Large intestine (tissue), 12 donors: ENCODE measurements around the gene PGRMC2. TPM values are rescaled to one million over a fixed set of nuclear protein-coding genes. Genes with fewer than 3 reads are reported as not detected.

Experiments
- DNase-seq, 2 donors: peaks; one replicate each; pipeline versions ENCODE4 v3.0.0 to v3.0.0-alpha.2; 2013
- H3K27ac ChIP-seq: one replicate; pipeline ENCODE4 v1.5.1; 2013; ENCODE audit warnings: low read length
- H3K27me3 ChIP-seq: 2 replicates; pipeline ENCODE4 v1.6.1; 2013; ENCODE audit warnings: low read length; ENCODE audit not compliant: control insufficient read depth, insufficient read depth
- H3K36me3 ChIP-seq: 2 replicates; pipeline ENCODE4 v1.6.1; 2013; ENCODE audit warnings: low read length; ENCODE audit not compliant: control insufficient read depth, insufficient read depth
- H3K4me1 ChIP-seq: one replicate; pipeline ENCODE4 v1.6.1; 2013; ENCODE audit warnings: low read length; ENCODE audit not compliant: control insufficient read depth, insufficient read depth
- H3K4me3 ChIP-seq: one replicate; pipeline ENCODE4 v1.5.1; 2013; ENCODE audit warnings: low read length
- H3K9me3 ChIP-seq: one replicate; pipeline ENCODE4 v1.6.1; 2013; ENCODE audit warnings: mild to moderate bottlenecking, low read depth, low read length, moderate library complexity; ENCODE audit not compliant: control insufficient read depth
- WGBS: methylation state at CpG from one replicate; pipeline ENCODE4 v1.1.5; 2013; ENCODE audit warnings: low lambda C conversion rate; ENCODE audit not compliant: insufficient coverage; 5-methylcytosine and 5-hydroxymethylcytosine counted together
- long read RNA-seq, 11 donors: transcript quantifications; one replicate each; lab custom pipeline, GENCODE V29; 2026
- polyA plus RNA-seq: library from polyadenylated mRNA; unstranded; fragments of 120-200 nt; gene quantifications from one replicate; pipeline ENCODE4 v1.2.1, GENCODE V29; 2013

PGRMC2 gene
- 126 TPM for polyA plus RNA-seq
- long read RNA-seq, donor 1, transcript PGRMC2-208 (3 exons, 3,783 nt) = major isoform, 45 of 48 reads
- long read RNA-seq, donor 1, partial matches to known transcripts = 0 of 48 reads
- long read RNA-seq, donor 1, other reads (novel, unspliced or antisense) = 0 of 48 reads
- long read RNA-seq, donor 2, transcript PGRMC2-202 (2 exons, 2,858 nt) = minor isoform, 7 of 120 reads
- long read RNA-seq, donor 2, transcript PGRMC2-208 (3 exons, 3,783 nt) = major isoform, 107 of 120 reads
- long read RNA-seq, donor 2, partial matches to known transcripts = 6 of 120 reads
- long read RNA-seq, donor 2, other reads (novel, unspliced or antisense) = 0 of 120 reads
- long read RNA-seq, donor 3, transcript PGRMC2-202 (2 exons, 2,858 nt) = minor isoform, 8 of 95 reads
- long read RNA-seq, donor 3, transcript PGRMC2-208 (3 exons, 3,783 nt) = major isoform, 79 of 95 reads
- long read RNA-seq, donor 3, partial matches to known transcripts = 7 of 95 reads
- long read RNA-seq, donor 3, other reads (novel, unspliced or antisense) = 0 of 95 reads
- long read RNA-seq, donor 4, transcript PGRMC2-208 (3 exons, 3,783 nt) = major isoform, 6 of 7 reads
- long read RNA-seq, donor 4, partial matches to known transcripts = 0 of 7 reads
- long read RNA-seq, donor 4, other reads (novel, unspliced or antisense) = 0 of 7 reads
- long read RNA-seq, donor 5, transcript PGRMC2-208 (3 exons, 3,783 nt) = major isoform, 37 of 40 reads
- long read RNA-seq, donor 5, partial matches to known transcripts = 0 of 40 reads
- long read RNA-seq, donor 5, other reads (novel, unspliced or antisense) = 0 of 40 reads
- long read RNA-seq, donor 6, transcript PGRMC2-202 (2 exons, 2,858 nt) = minor isoform, 9 of 92 reads
- long read RNA-seq, donor 6, transcript PGRMC2-208 (3 exons, 3,783 nt) = major isoform, 83 of 92 reads
- long read RNA-seq, donor 6, partial matches to known transcripts = 0 of 92 reads
- long read RNA-seq, donor 6, other reads (novel, unspliced or antisense) = 0 of 92 reads
- long read RNA-seq, donor 7, transcript PGRMC2-208 (3 exons, 3,783 nt) = major isoform, 22 of 39 reads
- long read RNA-seq, donor 7, partial matches to known transcripts = 14 of 39 reads
- long read RNA-seq, donor 7, other reads (novel, unspliced or antisense) = 0 of 39 reads
- long read RNA-seq, donor 8, transcript PGRMC2-208 (3 exons, 3,783 nt) = major isoform, 98 of 112 reads
- long read RNA-seq, donor 8, transcript PGRMC2-202 (2 exons, 2,858 nt) = minor isoform, 6 of 112 reads
- long read RNA-seq, donor 8, partial matches to known transcripts = 8 of 112 reads
- long read RNA-seq, donor 8, other reads (novel, unspliced or antisense) = 0 of 112 reads
- long read RNA-seq, donor 9, transcript PGRMC2-208 (3 exons, 3,783 nt) = major isoform, 41 of 43 reads
- long read RNA-seq, donor 9, partial matches to known transcripts = 0 of 43 reads
- long read RNA-seq, donor 9, other reads (novel, unspliced or antisense) = 0 of 43 reads
- long read RNA-seq, donor 10, transcript PGRMC2-202 (2 exons, 2,858 nt) = minor isoform, 8 of 99 reads
- long read RNA-seq, donor 10, transcript PGRMC2-208 (3 exons, 3,783 nt) = major isoform, 91 of 99 reads
- long read RNA-seq, donor 10, partial matches to known transcripts = 0 of 99 reads
- long read RNA-seq, donor 10, other reads (novel, unspliced or antisense) = 0 of 99 reads
- long read RNA-seq, donor 11, transcript PGRMC2-208 (3 exons, 3,783 nt) = major isoform, 34 of 35 reads
- long read RNA-seq, donor 11, partial matches to known transcripts = 0 of 35 reads
- long read RNA-seq, donor 11, other reads (novel, unspliced or antisense) = 0 of 35 reads

- no CpG with 5 or more reads among the region's 67 CpGs for WGBS
- Histone ChIP-seq H3K4me1 (peaks cover 4% of the 10 kb centered on the region), H3K36me3 (no peaks in the 10 kb centered on the region), H3K27ac (peak within 1 kb of the TSS; percentile 90), H3K4me3 (peak within 1 kb of the TSS; percentile 75), H3K9me3 (no peaks in the 10 kb centered on the region), H3K27me3 (no peaks in the 10 kb centered on the region)
- peak in 1 of 2 donors; percentile 66 for DNase-seq
Measured at GRCh38 chr4:128287141-128287870, at the start of gene PGRMC2. Gene PGRMC2 (minus strand): TSS chr4:128287813. CDS start chr4:128287790, 23 bp downstream.

DNA sequence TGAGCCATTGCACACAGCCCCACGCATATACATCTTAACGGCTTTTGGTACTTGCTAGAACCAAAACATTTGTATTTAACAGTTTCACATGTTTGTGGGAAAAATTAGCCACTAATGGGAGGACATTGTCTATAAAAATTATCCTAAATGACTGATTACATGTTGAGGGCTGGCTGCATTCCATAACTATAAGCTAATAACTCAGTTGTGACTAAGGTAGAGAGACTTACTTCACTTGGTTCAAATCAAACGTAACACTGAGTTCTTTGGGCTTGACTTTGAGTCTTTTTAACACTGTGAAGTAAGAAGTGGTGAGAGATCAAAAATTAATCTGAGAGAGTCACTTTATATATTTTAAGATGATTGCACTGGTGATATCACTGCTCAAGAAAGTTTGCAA is 47.9 kb upstream of the PGRMC2 start:
- no peak for DNase-seq
- no peaks in the 10 kb centered on the region for H3K4me1 ChIP-seq
- no peak overlapping the region for H3K27ac ChIP-seq
- no peaks in the 10 kb centered on the region for H3K36me3 ChIP-seq
- H3K4me3 ChIP-seq = no peak overlapping the region
- no peaks in the 10 kb centered on the region for H3K27me3 ChIP-seq
- WGBS = 100% methylated on average over 1 of the region's 3 CpGs
- no peaks in the 10 kb centered on the region for H3K9me3 ChIP-seq

GRCh38 chr4:128334256-128334655 is 46.6 kb upstream of the PGRMC2 start:
- H3K9me3 ChIP-seq = no peaks in the 10 kb centered on the region
- no CpG with 5 or more reads among the region's 2 CpGs for WGBS
- no peaks in the 10 kb centered on the region for H3K36me3 ChIP-seq
- H3K4me3 ChIP-seq = no peak overlapping the region
- no peaks in the 10 kb centered on the region for H3K4me1 ChIP-seq
- no peak for DNase-seq
- no peaks in the 10 kb centered on the region for H3K27me3 ChIP-seq
- H3K27ac ChIP-seq = no peak overlapping the region

- Histone ChIP-seq H3K27ac (no peak overlapping the region), H3K4me3 (no peak overlapping the region), H3K4me1 (no peaks in the 10 kb centered on the region), H3K36me3 (no peaks in the 10 kb centered on the region), H3K9me3 (no peaks in the 10 kb centered on the region), H3K27me3 (no peaks in the 10 kb centered on the region)
- 100% methylated on average over 2 of the region's 6 CpGs for WGBS
- DNase-seq = no peak
Measured at GRCh38 chr4:128333309-128334018, 45.9 kb upstream of the PGRMC2 start.

GRCh38 chr4:128332081-128332480 is 44.5 kb upstream of the PGRMC2 start:
- Histone ChIP-seq H3K27ac (no peak overlapping the region), H3K9me3 (no peaks in the 10 kb centered on the region)
- no peak for DNase-seq

DNA sequence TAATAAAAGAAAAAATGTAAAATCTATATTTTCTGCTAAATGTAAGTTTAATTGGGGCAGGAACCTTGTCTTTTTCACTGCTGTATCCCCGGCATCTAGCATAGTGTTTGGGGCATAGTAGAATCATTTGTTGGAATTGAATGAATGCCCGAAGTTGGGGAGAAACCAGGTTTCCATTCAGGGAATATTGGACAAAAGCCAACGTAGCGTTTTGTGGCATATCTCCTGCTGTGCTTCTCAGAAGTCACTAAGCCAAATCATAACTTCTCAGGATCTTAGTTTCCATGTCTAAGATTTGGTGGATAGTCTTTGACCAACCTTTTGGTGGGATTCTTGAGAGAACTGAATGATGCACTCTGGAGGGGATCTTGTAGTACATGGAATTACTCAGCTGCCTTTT is 42.0 kb upstream of the PGRMC2 start:
- 100% methylated on average over 1 of the region's 4 CpGs for WGBS
- H3K9me3 ChIP-seq = no peaks in the 10 kb centered on the region
- no peak overlapping the region for H3K27ac ChIP-seq
- H3K4me3 ChIP-seq = no peak overlapping the region
- no peaks in the 10 kb centered on the region for H3K36me3 ChIP-seq
- DNase-seq = no peak
- no peaks in the 10 kb centered on the region for H3K4me1 ChIP-seq
- no peaks in the 10 kb centered on the region for H3K27me3 ChIP-seq

More at GRCh38 chr4:128332081-128332480, 44.5 kb upstream of the PGRMC2 start:
- Histone ChIP-seq H3K4me3 (no peak overlapping the region), H3K4me1 (no peaks in the 10 kb centered on the region), H3K27me3 (no peaks in the 10 kb centered on the region), H3K36me3 (no peaks in the 10 kb centered on the region)

DNA sequence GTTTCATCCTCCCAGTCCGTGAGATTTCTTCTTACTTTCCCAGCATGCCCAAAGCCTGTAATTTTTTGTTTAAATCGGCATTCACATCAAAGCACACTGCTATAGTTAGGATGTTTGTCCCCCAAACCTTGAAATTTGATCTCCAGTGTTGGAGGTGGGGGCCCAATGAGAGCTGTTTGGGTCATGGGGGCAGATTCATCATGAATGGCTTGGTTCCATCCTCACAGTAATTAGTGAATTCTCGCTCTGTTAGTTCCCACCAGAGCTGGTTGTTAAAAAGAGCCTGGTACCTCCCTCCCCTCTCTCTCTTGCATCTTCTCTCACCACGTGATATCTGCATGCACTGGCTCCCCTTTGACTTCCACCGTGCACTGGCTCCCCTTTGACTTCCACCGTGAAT is 40.5 kb upstream of the PGRMC2 start:
- no peak overlapping the region for H3K27ac ChIP-seq
- no peak overlapping the region for H3K4me3 ChIP-seq
- H3K27me3 ChIP-seq = no peaks in the 10 kb centered on the region
- WGBS = 80% methylated on average over 1 of the region's 6 CpGs
- no peak for DNase-seq
- no peaks in the 10 kb centered on the region for H3K36me3 ChIP-seq
- H3K9me3 ChIP-seq = no peaks in the 10 kb centered on the region
- no peaks in the 10 kb centered on the region for H3K4me1 ChIP-seq

DNA sequence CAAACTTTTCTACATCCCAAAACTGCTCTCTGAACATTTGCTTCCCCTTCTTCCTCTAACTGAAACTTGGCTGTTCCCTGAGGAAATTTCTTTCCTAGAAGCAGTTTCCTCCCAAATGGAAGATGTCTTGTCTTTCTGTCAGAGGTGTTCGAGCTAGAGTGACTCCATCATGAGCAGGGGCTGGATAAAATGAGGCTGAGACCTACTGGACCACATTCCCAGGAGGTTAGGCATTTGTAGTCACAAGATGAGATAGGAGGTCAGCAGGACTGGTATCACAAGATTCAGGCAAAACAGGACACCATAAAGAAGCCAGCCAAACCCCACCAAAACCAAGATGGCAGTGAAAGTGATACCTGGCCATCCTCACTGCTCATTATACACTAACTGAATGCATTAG is 35.8 kb upstream of the PGRMC2 start:
- no peak for DNase-seq
- Histone ChIP-seq H3K4me3 (no peak overlapping the region), H3K27me3 (no peaks in the 10 kb centered on the region), H3K4me1 (no peaks in the 10 kb centered on the region), H3K27ac (no peak overlapping the region), H3K36me3 (no peaks in the 10 kb centered on the region), H3K9me3 (no peaks in the 10 kb centered on the region)
- no CpG with 5 or more reads among the region's 1 CpG for WGBS

GRCh38 chr4:128322986-128323385 is 35.4 kb upstream of the PGRMC2 start:
- WGBS = 25% methylated on average over 1 of the region's 2 CpGs

More at GRCh38 chr4:128322986-128323385, 35.4 kb upstream of the PGRMC2 start:
- Histone ChIP-seq H3K9me3 (no peaks in the 10 kb centered on the region), H3K4me1 (no peaks in the 10 kb centered on the region), H3K27me3 (no peaks in the 10 kb centered on the region), H3K27ac (no peak overlapping the region), H3K36me3 (no peaks in the 10 kb centered on the region), H3K4me3 (no peak overlapping the region)
- no peak for DNase-seq
